Neural cell (in vitro differentiated cells): Measurements from ENCODE around the gene ROR2. TPM values are rescaled to one million over a fixed set of nuclear protein-coding genes. Genes with fewer than 3 reads are reported as not detected.

Experiments
- H2AFZ ChIP-seq: fragments of 200-600, 300-800 bp; sonication (generic), shearing (Covaris generic); 2 replicates; pipeline ENCODE4 v1.6.0; 2014; ENCODE audit warnings: low read depth, mild to moderate bottlenecking, antibody characterized with exemption, low read length, moderate library complexity
- H3F3A ChIP-seq: fragments of 200-600 bp; shearing (Covaris generic); 2 replicates; pipeline ENCODE4 v1.6.1; 2016; ENCODE audit warnings: mild to moderate bottlenecking, moderate library complexity, mixed read lengths, antibody characterized with exemption, low read length; ENCODE audit not compliant: insufficient read depth, poor library complexity, severe bottlenecking
- H3K27ac ChIP-seq: fragments of 200-600, 300-800 bp; sonication (generic), shearing (Covaris generic); 2 replicates; pipeline ENCODE4 v1.5.1; 2014; ENCODE audit warnings: mild to moderate bottlenecking, low read length, moderate library complexity
- H3K27me3 ChIP-seq: fragments of 300-800, 200-600 bp; sonication (generic), shearing (Covaris generic); 2 replicates; pipeline ENCODE4 v1.6.0; 2014; ENCODE audit warnings: mild to moderate bottlenecking, low read depth, low read length, moderate library complexity; ENCODE audit not compliant: insufficient read depth
- H3K36me3 ChIP-seq: fragments of 300-800, 200-600 bp; sonication (generic), shearing (Covaris generic); 2 replicates; pipeline ENCODE4 v1.5.1; 2014; ENCODE audit warnings: mild to moderate bottlenecking, antibody characterized with exemption, low read length, moderate library complexity; ENCODE audit not compliant: insufficient read depth
- H3K4me2 ChIP-seq: fragments of 300-800, 200-600 bp; sonication (generic), shearing (Covaris generic); 2 replicates; pipeline ENCODE4 v1.6.0; 2014; ENCODE audit warnings: mild to moderate bottlenecking, low read length
- H3K4me3 ChIP-seq: fragments of 300-800, 200-600 bp; sonication (generic), shearing (Covaris generic); 2 replicates; pipeline ENCODE4 v1.5.1; 2014; ENCODE audit warnings: mild to moderate bottlenecking, low read length, moderate library complexity
- H3K79me2 ChIP-seq: fragments of 200-600 bp; shearing (Covaris generic); replicated peaks from 2 replicates; pipeline ENCODE4 v1.6.0; 2014; ENCODE audit warnings: mild to moderate bottlenecking, low read length, moderate library complexity; ENCODE audit not compliant: insufficient read depth
- H3K9ac ChIP-seq: fragments of 300-800, 200-600 bp; sonication (generic), shearing (Covaris generic); 2 replicates; pipeline ENCODE4 v1.6.1; 2016; ENCODE audit warnings: mild to moderate bottlenecking, low read length, mixed read lengths
- H3K9me2 ChIP-seq: fragments of 200-600 bp; shearing (Covaris generic); 2 replicates; pipeline ENCODE4 v1.6.1; 2016; ENCODE audit warnings: mild to moderate bottlenecking, low read length, mixed read lengths; ENCODE audit not compliant: insufficient read depth
- H3K9me3 ChIP-seq: fragments of 200-600, 300-800 bp; sonication (generic), shearing (Covaris generic); 2 replicates; pipeline ENCODE4 v1.6.1; 2016; ENCODE audit warnings: mild to moderate bottlenecking, mixed run types, low read length, moderate library complexity, mixed read lengths
- H4K20me1 ChIP-seq: fragments of 200-600 bp; shearing (Covaris generic); 2 replicates; pipeline ENCODE4 v1.6.1; 2016; ENCODE audit warnings: mild to moderate bottlenecking, mixed run types; ENCODE audit not compliant: insufficient read depth
- EP300 ChIP-seq: fragments of 450-650 bp; conservative IDR thresholded peaks from 2 replicates; pipeline ENCODE4 v1.6.1; 2014; ENCODE audit warnings: antibody characterized with exemption, mild to moderate bottlenecking, moderate library complexity; ENCODE audit not compliant: poor library complexity, severe bottlenecking
- EZH2 ChIP-seq: fragments of 200-600, 300-800 bp; shearing (Covaris generic), sonication (generic); IDR thresholded peaks from 2 replicates; pipeline ENCODE4 v1.6.1; 2014; ENCODE audit warnings: antibody characterized with exemption, low read length, borderline replicate concordance, mild to moderate bottlenecking; ENCODE audit not compliant: insufficient read depth, poor library complexity, severe bottlenecking
- MXI1 ChIP-seq: fragments of 450-650 bp; conservative IDR thresholded peaks from 2 replicates; pipeline ENCODE4 v1.6.1; 2014; ENCODE audit warnings: antibody characterized with exemption, mild to moderate bottlenecking; ENCODE audit not compliant: poor library complexity, severe bottlenecking
- POLR2AphosphoS5 ChIP-seq: IDR thresholded peaks from 2 replicates; pipeline ENCODE4 v1.6.1; 2012
- RAD21 ChIP-seq: fragments of 450-650 bp; conservative IDR thresholded peaks from 2 replicates; pipeline ENCODE4 v1.6.1; 2014; ENCODE audit warnings: antibody characterized with exemption, mild to moderate bottlenecking, moderate library complexity
- SMC3 ChIP-seq: fragments of 450-650 bp; conservative IDR thresholded peaks from 2 replicates; pipeline ENCODE4 v1.6.1; 2014; ENCODE audit warnings: antibody characterized with exemption, mild to moderate bottlenecking, moderate library complexity; ENCODE audit not compliant: poor library complexity
- TAF1 ChIP-seq: IDR thresholded peaks from 2 replicates; pipeline ENCODE4 v1.6.1; 2012; ENCODE audit warnings: low read depth
- polyA plus RNA-seq: library from polyadenylated mRNA; depleted of rRNA; stranded (reverse); fragments of >200 nt; gene quantifications from 2 replicates; pipeline ENCODE4 v1.2.3, GENCODE V29; 2014
- TF ChIP-seq, protein P1 (sequence below): fragments of 450-650 bp; IDR thresholded peaks from 2 replicates; pipeline ENCODE4 v1.5.1; 2014; ENCODE audit warnings: antibody characterized with exemption, mild to moderate bottlenecking, moderate library complexity; ENCODE audit not compliant: poor library complexity, severe bottlenecking
- TF ChIP-seq, protein P2 (sequence below): IDR thresholded peaks from 2 replicates; pipeline ENCODE4 v1.6.1; 2012; ENCODE audit warnings: borderline replicate concordance

Gene ROR2
- polyA plus RNA-seq, 1 donor from 2014 or later = 0.33 TPM

DNA sequence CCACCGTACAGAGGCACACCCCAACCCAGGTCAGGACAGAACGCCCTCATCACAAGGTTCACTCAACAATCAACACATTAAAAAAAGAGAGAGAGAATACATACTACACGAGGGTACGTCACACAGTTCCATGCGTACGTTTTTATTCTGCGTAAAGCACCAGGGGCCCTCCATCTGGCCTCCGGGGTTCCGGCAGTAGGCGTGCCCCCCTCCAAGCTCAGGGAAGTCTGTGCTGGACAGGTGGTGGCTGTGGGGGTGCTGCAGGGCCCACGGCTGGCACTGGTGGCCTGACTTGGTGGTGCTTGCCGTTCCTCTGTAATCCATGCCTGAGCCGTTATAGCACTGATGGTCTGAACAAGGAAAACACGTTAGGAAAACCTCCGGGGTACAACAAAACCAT, 219.2 kb downstream of the ROR2 start:
- Histone ChIP-seq H3K9me2 (no peaks in the 10 kb centered on the region), H3K27ac (no peak overlapping the region), H3K9me3 (no peaks in the 10 kb centered on the region), H2AFZ (no peak overlapping the region), H3F3A (no peaks in the 10 kb centered on the region), H4K20me1 (no peaks in the 10 kb centered on the region), H3K9ac (no peak overlapping the region), H3K4me3 (no peak overlapping the region), H3K36me3 (no peaks in the 10 kb centered on the region), H3K4me2 (no peak overlapping the region), H3K79me2 (no peaks in the 10 kb centered on the region), H3K27me3 (no peaks in the 10 kb centered on the region)
- TF ChIP-seq, protein P1, sequence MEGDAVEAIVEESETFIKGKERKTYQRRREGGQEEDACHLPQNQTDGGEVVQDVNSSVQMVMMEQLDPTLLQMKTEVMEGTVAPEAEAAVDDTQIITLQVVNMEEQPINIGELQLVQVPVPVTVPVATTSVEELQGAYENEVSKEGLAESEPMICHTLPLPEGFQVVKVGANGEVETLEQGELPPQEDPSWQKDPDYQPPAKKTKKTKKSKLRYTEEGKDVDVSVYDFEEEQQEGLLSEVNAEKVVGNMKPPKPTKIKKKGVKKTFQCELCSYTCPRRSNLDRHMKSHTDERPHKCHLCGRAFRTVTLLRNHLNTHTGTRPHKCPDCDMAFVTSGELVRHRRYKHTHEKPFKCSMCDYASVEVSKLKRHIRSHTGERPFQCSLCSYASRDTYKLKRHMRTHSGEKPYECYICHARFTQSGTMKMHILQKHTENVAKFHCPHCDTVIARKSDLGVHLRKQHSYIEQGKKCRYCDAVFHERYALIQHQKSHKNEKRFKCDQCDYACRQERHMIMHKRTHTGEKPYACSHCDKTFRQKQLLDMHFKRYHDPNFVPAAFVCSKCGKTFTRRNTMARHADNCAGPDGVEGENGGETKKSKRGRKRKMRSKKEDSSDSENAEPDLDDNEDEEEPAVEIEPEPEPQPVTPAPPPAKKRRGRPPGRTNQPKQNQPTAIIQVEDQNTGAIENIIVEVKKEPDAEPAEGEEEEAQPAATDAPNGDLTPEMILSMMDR = no peak
- TF ChIP-seq POLR2AphosphoS5 (no peak), RAD21 (no peak), EZH2 (no peak), EP300 (no peak), SMC3 (no peak), MXI1 (no peak)

DNA sequence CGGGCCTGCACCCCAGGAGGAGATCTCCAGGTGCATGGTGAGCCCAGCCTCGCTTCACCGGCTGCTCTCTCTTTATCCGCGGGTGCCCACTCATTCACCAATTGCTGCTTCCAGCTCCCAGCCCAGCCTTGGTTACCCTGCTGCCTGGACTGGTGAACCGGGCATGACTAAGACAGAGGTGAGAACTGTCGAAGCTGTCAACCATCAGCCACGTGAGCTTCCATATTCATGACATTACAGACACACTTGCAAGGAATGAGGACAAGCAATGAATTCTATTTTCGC, 220.5 kb downstream of the ROR2 start:
- TF ChIP-seq POLR2AphosphoS5 = no peak
- TF ChIP-seq SMC3 = no peak
- TF ChIP-seq, protein P2, sequence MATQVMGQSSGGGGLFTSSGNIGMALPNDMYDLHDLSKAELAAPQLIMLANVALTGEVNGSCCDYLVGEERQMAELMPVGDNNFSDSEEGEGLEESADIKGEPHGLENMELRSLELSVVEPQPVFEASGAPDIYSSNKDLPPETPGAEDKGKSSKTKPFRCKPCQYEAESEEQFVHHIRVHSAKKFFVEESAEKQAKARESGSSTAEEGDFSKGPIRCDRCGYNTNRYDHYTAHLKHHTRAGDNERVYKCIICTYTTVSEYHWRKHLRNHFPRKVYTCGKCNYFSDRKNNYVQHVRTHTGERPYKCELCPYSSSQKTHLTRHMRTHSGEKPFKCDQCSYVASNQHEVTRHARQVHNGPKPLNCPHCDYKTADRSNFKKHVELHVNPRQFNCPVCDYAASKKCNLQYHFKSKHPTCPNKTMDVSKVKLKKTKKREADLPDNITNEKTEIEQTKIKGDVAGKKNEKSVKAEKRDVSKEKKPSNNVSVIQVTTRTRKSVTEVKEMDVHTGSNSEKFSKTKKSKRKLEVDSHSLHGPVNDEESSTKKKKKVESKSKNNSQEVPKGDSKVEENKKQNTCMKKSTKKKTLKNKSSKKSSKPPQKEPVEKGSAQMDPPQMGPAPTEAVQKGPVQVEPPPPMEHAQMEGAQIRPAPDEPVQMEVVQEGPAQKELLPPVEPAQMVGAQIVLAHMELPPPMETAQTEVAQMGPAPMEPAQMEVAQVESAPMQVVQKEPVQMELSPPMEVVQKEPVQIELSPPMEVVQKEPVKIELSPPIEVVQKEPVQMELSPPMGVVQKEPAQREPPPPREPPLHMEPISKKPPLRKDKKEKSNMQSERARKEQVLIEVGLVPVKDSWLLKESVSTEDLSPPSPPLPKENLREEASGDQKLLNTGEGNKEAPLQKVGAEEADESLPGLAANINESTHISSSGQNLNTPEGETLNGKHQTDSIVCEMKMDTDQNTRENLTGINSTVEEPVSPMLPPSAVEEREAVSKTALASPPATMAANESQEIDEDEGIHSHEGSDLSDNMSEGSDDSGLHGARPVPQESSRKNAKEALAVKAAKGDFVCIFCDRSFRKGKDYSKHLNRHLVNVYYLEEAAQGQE = no peak
- no peak for TF ChIP-seq EZH2
- no peak for TF ChIP-seq EP300
- no peak for TF ChIP-seq MXI1
- TF ChIP-seq, protein P1 = no peak
- TF ChIP-seq TAF1 = no peak
- TF ChIP-seq RAD21 = no peak
- Histone ChIP-seq H3K79me2 (no peaks in the 10 kb centered on the region), H3K27me3 (no peaks in the 10 kb centered on the region), H2AFZ (no peak overlapping the region), H3K4me3 (no peak overlapping the region), H3K9me2 (no peaks in the 10 kb centered on the region), H3K36me3 (no peaks in the 10 kb centered on the region), H3K27ac (no peak overlapping the region), H3K4me2 (no peak overlapping the region), H3K9me3 (no peaks in the 10 kb centered on the region), H3F3A (no peaks in the 10 kb centered on the region), H4K20me1 (no peaks in the 10 kb centered on the region), H3K9ac (no peak overlapping the region)
